GM21786 (cell line): ENCODE measurements around the gene ATRX.
"Not testable (repeated sequence)": the region's sequence is repeated elsewhere in the genome, so short reads cannot be mapped to it uniquely, and the experiment has no call there.

Experiments
- ATAC-seq: cut with Tn5 transposase; IDR thresholded peaks from one replicate; pipeline ENCODE4 v1.9.1; 2021; ENCODE audit not compliant: unreplicated experiment

ATRX gene

DNA sequence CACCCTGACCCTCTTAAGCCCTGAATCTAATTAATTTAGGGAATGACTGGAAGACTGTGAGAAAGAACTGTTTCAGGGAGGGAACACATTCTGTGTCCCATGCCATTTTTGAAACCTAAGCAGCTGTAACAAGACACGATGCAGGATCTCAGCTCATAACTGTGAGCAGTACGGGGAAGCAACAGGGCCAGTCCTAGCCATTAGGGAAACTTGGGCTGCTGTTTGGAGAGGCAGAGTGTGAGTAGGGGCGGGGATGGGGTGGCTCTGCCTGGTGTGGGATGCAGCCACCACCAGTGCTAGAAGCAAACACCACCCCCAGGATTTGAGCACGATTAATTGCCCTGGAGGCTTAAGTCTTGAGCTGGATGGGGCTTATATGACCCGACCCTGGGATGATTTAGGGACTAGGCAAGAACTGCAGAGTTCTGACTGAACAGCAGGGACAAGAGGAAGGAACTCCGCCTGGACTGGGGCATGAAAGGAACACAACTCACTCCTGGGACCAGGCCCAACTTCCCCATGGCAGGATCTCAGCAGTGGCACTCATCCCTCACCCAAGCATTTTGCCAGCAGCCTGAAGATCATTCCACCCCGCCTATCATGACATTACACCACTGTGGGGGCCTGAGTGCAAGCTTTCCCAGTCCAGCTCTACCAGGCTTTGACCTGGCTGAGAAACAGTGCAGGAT lies 43.1 kb downstream of the ATRX start:
- no peak for ATAC-seq

DNA sequence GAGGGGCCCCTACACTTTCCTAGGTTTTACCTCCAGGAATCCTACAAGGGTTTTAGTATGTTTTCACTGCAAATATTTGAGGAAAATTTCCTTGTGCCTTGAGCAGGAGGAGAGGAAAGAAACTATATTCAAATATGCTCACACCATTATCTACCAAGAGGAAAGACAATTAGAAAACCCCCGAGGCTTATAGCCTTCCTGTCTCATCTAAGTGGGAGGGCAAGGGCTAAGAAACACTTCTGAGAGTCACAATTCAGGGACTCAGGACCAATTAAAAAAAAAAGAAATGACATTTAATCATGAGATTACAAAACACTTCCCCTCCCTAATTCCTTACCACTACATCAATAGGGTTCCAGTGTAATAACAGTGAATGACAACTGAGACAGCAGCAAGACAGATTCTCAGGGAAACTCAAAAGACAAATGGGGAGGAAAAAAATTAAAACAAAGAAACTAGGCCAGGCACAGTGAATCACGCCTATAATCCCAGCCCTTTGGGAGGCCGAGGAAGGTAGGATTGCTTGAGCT lies 45.6 kb downstream of the ATRX start:
- ATAC-seq: no peak

DNA sequence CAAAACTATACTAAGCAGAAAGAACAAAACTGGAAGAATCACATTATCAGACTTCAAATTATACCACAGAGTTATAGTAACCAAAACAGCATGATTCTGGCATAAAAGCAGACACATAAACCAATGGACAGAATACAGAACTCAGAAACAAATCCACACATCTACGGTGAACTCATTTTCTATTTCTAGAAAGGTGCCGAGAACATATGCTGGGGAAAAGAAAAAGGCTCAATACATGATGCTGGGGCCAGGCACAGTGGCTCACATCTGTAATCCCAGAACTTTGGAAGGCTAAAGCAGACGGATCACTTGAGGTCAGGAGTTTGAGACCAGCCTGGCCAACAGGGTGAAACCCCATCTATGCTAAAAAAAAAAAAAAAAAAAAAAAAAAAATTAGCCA lies 52.7 kb downstream of the ATRX start:
- ATAC-seq: no peak

DNA sequence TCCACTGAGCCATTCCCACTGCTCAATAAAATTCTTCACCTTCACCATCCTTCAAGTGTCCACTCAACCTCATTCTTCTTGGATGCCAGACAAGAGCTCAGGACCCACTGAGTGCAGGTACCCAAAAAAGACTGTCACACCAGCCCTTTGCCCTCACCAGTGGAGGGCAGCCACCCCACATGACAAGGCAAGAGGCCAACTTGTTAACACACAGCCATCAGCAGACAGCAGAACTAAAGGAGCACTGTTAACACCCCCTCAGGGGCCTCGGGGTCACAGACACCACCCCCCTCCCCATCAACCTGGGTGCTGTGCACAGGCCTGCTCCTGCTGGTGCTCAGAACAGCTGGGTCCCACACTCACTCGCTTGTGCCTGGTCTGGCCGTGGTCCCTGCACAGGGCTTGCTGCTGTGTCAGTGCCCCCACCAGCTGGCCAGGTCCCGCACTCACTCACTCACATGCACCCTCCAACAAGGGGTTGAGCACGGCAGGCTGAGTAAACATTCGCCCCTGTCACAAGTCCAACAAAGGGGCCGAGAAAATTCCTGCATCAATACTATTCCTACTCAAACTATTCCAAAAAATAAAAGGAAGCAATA lies 54.1 kb downstream of the ATRX start:
- ATAC-seq: no peak

DNA sequence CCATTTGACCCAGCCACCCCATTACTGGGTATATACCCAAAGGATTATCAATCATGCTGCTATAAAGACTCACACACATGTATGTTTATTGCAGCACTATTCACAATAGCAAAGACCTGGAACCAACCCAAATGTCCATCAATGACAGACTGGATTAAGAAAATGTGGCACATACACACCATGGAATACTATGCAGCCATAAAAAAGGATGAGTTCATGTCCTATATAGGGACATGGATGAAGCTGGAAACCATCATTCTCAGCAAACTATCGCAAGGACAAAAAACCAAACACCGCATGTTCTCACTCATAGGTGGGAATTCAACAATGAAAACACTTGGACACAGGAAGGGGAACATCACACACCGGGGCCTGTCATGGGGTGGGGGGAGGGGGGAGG lies 59.9 kb downstream of the ATRX start:
- ATAC-seq: not testable (repeated sequence)

DNA sequence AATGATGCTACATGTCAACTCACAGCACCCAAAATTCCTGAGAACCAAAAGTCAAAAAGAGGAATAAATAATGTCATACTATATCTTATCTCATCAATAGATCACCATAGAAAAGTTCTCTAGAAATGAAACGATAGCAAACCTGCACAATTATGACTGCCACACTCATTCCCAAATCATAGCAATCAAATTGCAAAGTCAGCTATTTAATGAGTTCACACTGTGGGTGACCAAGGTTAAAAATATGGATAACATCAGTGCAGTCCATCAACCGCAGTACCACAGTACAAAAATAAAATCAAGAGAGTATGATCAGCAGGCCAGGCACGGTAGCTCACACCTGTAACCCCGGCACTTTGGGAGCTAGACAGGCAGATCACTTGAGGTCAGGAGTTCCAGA lies 62.3 kb downstream of the ATRX start:
- ATAC-seq: no peak

DNA sequence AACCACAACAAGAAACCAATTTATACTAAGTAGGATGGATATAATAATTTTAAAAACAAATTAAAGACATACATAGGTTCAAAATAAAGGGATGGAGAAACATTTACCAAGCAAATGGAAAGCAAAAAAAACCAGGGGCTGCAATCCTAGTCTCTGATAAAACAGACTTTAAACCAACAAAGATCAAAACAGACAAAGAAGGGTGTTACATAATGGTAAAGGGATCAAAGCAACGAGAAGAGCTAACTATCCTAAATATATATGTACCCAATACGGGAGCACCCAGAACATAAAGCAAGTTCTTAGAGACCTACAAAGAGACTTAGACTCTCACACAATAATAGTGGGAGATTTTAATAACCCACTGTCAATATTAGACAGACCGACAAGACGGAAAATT lies 66.6 kb downstream of the ATRX start:
- ATAC-seq: no peak

DNA sequence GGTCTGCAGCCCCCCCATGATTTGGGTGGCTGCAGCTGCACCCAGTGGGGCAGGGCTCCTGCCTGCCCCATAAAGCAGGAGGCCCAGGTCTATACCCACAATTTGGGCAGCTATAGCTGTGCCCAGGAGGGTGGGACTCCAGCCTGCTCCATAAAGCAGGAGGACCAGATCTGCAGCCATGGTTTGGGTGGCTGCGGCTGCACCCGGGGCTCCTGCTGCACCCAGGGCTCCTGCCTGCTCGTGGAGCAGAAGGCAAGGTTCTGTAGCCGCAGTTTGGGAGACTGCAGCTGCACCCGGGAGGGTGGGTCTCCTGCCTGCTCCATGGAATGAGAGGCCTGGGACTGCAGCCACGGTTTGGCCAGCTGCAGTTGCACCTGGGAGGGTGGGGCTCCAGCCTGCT lies 81.1 kb downstream of the ATRX start:
- no peak for ATAC-seq

DNA sequence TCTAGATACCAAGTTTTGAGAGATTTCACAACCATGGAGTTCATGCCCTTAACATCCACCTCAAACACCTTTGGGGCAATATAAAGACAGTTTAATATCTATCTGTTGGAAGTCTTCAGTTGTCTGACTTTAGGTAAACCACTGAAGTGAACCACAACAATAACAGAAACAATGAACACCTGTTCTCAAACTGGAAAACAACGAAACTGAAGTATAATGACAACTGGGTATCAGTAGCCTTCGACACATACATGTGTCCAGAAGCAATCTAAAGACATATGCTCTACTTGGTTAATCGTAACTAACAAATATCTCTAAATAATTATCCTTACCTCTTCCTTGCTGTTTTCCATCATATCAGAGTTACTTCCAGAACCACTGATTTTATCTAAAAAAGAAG lies 87.8 kb downstream of the ATRX start:
- ATAC-seq: no peak

DNA sequence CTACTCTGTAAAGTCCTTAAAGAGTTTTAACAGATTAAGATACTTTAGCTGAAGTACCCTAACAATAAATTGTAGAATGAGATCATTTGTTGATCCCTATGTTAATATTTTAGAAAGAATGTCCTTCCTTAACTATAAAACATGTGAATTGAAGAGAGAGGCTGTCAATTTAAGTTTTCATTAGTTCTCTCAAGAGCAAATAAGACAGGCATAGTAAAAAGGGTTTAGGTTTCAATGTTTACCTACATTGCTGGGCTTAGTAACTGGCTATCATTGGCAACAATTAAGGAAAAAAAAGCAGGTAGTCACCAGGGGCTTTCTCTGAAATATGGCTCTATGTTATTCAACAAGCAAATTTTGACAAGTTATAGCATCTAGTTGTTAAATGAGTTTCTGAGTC lies 91.5 kb downstream of the ATRX start:
- ATAC-seq: no peak

DNA sequence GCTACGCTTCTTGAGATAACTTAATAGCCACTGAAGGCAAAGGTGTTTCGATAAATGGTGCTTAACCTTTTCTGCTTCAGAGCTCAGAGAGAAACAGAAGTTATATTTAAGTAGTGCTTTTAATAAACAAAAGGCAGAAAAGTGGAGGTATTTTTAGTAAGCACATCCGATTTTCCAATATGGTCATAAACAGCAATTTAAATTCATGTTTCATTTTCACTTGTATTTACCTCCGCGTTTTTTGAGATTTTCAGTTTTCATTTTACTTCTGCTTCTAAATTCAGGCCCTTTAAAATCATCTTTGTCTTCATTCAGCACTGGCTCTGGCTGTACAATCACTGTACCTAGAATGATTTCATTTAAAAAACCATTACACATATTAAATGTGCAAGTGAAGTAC lies 92.4 kb downstream of the ATRX start:
- peak; percentile 50 for ATAC-seq

DNA sequence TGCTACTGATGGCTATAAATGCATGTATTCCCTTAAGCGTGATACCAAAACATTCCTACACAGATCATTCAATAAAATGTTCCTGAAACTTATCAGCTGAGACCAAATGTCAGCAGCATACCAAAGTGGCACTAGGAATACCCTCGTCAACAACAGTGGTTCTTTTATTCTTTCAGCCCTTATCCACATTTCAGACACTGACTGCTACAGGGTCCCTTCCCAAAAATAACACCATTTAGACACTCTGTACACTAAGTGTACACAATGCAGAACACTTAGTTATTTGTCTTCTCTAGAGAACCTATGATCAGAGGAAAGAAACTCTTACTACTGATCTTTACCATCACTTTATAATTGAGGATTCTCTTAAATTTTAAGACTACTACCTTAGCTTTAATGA lies 94.1 kb downstream of the ATRX start:
- ATAC-seq: no peak

DNA sequence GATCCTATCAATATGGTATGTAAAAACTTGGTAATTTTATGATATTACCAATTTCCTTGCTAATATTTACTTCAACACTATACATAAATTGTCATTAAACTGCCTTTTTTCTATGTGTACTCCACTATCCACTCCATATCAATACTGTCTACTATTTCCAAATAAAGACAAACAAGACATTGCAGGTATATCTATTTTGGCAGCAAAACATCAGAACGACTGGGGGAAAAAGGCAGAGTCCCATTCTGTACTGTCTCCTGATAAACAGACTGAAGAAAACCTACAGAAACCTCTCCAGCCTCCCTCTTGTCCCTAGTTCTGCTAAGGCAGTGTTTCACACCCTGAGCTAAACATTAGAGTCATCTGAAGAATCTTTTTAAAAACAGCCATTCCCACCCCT lies 96.6 kb downstream of the ATRX start:
- ATAC-seq: no peak

DNA sequence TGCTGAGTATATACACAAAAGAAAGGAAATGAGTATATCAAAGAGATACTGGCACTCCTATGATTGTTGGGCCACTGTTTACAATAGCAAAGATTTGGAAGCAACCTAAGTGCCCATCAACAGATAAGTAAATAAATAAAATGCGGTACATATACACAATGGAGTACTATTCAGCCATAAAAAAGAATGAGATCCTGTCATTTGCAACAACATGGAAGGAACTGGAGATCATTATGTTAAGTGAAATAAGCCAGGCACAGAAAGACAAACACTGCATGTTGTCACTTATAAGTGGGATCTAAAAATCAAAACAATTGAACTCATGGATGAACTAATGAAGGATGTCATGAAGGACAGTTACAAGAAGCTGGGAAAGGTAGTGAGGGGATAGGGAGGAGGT lies 100.3 kb downstream of the ATRX start:
- ATAC-seq: not testable (repeated sequence)

DNA sequence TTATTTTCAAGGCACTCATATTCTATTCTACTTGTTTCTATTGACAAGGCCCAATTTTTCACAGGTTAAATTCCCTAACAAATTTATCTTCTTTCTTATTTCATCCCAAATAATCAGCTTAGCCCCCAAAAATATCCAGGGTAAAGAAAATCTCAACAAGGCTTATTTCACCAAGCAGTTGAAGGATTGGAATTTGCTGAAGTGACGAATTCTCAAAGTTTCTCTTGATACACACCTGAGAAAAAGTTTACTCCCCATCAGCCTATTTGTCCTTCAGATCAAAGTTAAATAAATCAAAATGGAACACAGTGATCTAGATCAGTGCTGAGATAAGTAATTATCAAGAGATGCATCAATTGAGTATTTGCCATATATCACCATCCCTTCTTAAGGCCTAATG lies 106.9 kb downstream of the ATRX start:
- ATAC-seq: no peak

DNA sequence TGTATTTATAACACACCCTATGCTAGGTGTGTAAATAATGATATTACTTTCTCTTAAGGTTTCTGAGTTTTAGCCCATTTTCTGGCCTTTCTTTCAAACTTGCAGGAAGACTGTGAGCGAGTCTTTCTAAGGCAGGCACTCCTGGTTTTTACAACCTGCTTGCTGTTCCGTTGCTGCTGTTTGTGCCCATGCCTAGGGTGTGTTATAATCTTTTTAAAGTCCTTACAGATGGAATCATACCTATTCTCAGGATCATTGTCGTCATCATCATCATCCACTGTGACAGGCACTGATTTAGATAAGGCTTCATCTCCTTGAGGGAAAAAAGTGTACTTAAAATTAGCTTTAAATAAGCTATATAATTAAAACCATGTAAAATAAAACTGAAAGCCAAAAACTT lies 110.0 kb downstream of the ATRX start:
- no peak for ATAC-seq

DNA sequence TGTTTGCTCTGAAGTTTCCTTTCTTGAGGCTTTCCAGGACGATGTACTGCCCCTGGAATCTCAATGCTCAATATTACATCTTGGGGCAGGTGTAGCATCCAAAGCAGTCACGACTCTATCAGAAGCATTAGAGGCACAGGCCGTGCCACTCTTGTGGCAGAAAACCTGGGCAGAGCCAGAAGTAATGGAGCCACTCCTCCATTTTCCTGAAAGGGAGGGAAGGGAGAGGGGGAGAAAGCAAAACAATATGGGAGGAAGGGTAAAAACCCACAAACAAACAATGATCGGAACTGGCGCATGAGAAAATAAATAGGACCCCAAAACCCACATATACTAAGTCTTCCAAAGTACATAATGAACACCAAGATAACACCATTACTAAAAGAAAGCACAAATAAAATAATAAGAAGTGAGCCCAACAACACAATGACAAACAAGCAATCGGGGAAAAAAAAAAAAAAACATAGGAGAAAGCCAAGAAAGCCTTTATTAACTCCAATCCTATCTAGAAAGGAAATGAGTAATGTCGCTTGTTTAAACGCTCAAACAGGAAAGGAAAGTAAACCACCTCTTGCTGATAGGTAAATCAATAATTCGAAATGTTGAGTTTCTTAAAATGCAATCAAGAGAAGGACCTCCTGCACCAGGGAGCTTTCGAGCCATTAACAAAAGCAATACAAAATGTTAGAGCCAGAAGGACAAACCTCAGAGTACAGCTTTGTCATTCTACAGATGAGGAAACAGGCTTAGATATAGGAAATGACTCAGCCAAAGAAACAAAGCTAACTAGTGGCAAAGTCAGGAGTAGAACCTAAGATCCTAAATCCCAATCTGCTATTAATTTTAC lies 117.4 kb downstream of the ATRX start:
- ATAC-seq: no peak

DNA sequence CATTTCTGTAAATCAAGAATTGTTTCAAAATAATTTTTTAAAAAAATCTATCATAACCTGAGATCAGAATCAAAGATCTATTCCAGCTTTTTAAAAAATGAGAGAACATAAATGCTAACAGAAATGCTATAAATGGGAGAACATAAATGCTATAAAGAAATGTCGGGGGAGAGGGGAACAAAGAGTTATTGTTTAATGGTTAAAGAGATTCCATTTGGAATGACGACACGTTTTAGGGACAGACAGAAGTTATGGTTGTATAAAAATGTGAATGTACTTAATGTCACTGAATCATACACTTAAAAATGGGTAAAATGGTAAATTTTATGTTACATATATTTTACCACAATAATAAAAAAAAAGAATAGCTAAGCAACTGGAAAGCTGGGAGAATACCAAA lies 127.1 kb downstream of the ATRX start:
- no peak for ATAC-seq

DNA sequence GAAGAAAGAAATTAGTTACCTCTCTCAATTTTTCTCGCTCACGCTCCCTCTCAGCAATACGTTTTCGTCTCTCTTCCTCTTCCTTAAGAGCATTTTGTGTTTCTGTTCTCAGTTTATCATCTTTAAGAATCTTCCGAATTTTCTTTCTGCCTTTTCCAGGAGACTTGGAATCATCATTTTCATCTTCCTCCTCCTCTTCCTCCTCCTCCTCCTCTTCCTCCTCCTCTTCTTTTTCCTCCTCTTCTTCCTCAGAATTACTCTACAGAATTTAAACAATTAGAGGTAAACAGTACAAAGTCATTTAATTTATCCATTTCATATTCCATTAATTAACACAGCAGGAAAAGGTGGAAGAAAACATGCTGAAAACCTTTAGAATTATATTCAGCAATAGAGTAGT lies 133.9 kb downstream of the ATRX start:
- no peak for ATAC-seq

DNA sequence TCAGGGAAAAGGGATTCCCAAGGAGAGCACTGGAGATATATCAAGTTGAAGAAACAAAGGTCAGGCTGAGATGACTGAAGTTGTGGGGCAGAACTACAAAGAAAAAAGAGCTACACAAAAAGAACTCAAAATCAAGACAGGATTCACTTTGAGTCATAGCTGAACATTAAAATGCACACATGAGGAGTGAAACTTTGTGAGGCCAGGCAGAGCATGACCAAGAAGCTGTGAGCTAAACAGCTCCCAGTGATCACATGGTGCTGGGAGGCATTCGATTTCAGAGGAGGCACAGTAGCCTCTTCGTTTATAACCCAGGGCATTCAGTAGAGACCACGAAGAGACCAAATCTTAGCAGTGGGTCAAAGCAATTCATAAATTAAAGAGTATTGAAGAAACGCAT lies 145.3 kb downstream of the ATRX start:
- no peak for ATAC-seq

DNA sequence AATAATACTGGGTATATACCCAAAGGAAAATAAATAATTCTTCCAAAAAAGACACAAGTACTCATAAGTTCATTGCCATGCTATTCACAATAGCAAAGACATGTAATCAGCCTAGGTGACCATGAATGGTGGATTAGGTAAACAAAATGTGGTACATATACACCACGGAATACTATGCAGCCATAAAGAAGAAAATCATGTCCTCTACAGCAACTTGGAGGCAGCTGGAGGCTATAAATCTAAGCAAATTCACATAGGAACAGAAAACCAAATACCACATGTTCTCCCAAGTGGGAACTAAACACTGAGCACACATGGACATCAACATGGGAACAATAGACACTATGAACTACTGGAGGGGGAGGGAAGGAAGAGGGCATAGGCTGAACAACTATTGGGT lies 146.2 kb downstream of the ATRX start:
- no peak for ATAC-seq

DNA sequence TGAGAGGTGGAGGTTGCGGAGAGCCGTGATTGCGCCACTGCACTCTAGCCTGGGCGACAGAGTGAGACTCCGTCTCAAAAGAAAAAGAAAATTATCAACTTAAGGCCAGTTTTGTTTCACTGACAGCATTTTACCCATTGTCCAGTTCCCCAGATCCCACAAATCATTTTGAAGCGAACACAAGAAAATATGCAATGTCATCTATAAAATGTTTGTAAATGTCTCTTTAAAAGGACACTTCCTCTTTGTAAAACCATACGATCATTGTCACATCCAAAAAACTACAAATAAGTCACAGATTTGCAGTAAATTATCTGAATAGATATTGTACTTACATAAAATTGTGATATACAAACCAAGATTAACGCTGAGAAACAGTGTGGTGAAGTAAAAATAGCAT lies 147.6 kb downstream of the ATRX start:
- no peak for ATAC-seq
